CD4-positive, alpha-beta T cell treated with Interleukin-17A for 1 hour (primary cell): Measurements from ENCODE around the gene RNF187.
"Not testable (repeated sequence)": the region's sequence is repeated elsewhere in the genome, so short reads cannot be mapped to it uniquely, and the experiment has no call there.

Experiments
- DNase-seq: peaks from one replicate; pipeline ENCODE4 v3.0.0-alpha.2; 2020

Gene RNF187

DNA sequence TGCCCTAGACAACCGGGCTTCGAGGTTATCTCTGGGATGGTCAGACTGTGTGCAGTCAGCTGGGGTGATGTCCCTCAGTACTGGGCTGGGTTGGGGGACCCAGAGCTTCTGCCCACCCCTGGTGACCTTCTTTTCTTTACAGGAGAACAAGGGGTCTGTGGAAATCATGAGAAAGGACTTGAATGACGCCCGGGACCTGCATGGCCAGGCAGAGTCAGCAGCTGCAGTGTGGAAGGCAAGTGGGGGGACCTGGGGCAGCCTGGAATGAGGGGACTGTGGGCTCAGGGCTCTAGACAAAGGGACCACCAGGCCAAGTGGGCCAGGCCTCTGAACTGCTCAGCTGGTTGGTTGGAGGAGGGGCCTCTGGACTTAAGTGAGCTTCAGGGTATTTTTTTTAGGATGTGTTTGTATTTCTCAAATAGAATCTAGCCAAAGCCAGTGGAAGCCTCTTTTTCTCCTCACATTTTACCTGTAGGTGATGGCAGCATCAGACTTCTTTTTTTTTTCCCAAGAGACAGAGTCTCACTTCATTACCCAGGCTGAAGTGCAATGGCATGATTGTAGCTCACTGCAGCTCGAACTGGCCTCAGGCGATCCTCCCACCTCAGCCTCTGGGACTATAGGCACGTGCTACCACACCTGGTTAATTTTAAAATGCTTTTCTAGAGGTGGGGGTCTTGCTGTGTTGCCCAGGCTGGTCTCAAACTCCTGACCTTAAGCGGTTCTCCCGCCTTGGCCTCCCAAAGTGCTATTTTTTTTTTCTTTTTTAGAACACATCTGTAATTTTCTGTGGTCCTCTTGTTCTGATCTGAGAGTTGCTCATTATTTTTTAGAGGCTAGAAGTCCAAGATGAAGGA is 1.9 kb downstream of the RNF187 start:
- no peak for DNase-seq

DNA sequence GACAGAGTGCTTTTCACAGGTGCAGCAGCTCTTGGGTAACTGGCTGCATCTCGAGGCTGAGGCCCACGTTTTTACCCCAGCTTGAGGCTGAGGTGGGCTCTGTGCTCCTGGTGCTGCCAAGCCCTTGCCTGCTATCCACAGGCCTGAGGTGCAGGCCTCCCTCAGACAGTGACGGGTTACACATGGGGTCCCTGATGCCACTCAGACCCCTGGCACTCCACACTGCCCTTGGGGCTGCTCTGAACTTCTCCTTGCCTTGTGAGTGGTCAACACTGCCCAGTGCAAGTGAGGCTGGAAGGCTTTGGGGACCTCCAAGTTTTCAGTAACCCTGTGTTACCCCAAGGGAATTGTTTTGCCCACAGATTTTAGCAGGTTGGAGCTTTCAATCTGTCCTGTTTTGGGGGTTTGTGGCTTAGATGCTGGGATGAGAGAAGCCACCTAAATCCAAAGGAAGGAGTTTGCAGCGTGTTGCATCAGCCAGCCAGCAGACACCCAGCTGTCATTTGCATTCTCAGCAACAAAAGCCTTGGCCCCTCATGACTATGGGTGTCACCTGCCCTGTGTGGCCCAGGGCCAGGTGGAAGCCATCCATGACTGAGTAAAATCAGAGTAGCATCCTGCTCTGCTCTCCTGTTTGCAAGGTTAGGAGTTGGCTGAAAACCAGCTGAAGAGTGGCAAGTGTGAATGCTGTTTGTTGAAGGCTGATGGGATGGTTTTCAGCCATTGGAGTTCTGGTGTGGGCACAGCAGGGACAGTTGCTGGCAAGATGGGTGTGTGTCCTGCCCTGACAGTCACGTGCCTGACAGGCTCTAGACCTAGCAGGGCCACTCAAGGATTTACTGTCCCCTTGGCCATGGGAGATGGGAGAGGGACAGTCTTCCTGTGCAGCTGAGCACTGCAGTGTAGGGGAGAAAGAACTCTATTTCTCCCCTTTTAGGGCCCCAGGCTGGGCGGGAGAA is 3.2 kb downstream of the RNF187 start:
- DNase-seq = no peak

DNA sequence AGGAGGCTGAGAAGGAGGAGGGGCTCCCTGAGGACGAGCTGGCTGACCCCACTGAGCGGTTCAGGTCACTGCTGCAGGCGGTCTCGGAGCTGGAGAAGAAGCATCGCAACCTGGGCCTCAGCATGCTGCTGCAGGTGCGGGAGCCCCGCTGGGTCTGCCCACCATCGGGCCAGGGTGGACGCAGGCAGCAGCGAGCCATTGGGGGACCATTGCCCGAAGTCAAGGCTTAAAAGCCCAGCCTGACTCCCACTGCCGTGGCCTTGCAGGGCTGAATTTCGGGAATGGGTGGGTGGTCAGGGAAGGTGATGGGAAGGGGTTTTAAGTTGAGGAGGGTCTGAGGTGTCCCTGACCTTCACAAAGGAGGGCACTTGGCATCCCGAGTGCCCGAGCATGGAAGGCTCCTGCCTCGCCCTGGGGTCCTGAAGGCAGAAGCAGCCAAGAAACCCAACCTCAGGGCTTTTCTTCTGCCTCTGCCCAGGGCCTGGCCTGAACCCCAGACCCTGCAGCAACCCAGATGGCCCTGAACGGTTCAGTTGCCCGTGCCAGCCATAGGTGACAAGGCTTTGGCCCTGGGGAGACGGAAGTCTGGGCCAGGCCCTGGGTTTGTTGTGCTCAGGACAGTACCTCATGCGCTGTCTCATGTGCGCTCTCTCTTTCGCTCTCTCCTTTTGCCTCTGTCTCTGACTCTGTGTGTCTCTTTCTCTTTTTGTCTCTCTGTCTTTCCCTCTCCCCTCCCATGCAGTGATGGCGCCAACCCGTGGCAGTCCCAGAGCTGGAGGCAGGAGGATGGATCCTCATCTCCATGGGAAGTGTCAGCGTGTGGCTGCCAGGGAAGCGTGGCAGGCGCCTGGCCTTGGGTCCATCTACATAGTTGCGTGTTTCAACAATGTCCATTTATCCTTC is 6.2 kb downstream of the RNF187 start:
- no peak for DNase-seq

DNA sequence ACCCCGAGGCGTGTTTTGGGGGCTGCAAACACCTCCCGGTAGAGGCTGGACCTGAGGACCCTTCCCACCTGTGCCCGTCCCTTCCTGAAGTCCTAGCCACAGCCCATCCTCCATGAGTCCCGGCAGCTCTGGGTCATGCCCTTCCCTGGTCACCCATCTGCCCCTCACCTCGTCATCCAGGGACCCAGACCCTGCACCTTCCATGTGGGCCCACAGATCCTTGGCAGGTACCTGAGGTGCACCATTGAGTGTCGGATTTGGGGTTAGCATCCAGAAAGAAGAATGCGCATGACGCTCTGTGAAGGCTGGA is 6.8 kb downstream of the RNF187 start:
- DNase-seq = no peak

DNA sequence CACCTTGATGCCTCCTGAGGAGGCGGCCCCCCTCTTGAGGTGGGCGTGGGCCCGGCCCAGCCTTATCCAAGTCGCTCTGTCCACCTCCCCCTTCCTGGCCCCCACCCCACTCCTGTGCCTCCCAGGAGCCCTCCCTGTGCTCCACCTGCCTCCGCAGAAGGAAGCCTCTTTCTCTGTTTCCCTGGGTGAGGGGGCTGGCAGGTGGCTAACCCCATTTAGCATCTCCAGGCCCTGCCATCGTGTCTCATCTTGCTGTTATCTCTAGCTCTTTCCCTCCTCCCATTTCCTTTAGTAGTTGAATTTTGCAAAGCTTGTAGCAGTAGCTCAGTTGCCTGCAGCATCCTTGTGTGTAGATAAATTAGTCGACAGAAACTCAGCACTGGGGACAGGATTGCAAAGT is 7.2 kb downstream of the RNF187 start:
- DNase-seq = no peak

DNA sequence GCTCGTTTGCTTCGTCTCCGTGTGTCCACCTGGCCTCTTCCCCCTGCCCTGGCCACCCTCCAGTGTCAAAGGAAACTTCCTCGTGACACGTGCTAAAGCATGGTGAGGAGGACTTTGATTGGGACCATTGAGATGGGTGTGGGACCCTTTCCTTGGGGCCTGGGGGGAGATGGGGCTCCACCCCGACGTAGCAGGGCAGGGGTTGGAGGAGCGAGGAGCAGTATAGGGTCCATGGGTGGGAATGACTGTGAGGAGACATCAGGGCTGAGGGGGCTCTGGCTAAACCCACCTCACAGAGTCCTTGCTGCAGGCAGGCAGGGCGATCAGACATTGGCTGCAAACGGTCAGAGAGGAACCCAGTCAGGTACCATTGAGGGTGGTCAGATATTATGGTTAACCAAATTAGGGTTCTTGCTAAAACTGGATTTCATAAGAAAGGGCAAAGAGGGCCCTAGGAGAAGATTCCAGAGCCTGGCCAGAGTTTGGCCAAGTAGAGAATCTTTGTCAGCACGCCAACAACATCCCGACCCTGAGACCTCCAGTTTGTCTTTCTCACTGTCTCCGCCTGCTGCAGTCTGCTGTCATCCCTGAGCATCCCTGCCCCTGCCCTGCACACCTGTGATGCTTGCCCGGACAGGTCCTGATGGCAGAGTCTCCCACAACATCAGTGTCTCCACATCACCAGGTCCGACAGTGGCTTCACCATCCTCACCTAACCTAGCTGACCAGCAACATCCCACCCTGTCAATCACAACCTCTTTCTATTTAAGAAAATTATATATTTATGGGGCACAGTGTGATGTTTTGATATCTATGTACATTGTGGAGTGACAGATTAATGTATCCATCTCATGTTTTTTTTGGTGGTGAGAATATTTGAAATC is 8.0 kb downstream of the RNF187 start:
- DNase-seq = no peak

DNA sequence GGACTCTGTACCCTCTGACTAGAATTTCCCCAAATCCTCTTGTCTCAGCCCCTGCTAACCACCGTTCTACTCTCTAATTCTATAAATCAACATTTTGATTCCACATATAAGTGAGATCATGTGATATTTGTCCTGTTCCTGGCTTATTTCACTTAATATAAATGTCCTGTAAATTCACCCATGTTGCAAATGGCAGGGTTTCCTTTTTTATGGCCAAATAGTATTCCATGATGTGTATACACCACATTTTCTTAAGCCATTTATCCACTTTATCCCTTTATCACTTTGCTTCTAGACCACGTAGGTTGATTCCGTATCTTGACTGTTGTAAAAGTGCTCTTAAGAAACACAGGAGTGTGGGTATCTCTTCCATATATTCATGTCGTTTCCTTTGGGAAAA is 8.9 kb downstream of the RNF187 start:
- DNase-seq = no peak

DNA sequence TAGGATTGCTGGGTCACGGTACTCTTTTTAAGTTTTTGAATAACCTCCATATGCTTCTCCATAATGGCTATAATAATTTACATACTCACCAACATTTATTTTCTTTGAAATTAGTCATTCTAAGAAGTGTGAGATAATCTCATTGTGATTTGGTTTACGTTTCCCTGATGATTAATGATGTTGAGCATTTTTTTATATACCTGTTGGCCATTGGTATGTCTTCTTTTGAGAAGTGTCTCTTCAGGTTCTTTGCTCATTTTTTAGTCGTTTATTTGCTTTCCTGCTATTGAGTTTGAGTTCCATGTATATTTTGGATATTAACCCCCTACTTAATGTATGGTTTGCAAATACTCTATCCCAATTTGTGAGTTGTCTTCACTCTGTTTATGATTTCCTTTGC is 9.3 kb downstream of the RNF187 start:
- DNase-seq = no peak

DNA sequence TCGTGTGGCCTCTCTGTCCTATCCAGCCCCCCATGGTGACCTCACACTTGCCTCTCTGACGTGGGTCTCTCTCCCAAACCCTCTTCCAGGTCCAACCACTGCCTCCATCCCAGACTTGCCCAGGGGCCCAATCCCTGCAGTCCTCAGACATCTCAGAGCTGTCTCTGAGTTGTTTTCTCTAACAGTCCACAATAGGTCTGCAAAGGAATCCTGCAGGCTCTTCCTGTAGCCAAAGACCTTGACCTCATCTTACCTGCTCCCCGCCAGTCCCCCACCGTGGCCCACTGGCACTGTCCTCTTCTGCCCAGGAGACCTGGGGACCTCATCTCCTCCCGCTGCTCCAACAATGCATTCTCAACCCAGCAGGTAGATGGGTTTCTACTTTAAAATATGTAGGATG is 10.0 kb downstream of the RNF187 start:
- no peak for DNase-seq

DNA sequence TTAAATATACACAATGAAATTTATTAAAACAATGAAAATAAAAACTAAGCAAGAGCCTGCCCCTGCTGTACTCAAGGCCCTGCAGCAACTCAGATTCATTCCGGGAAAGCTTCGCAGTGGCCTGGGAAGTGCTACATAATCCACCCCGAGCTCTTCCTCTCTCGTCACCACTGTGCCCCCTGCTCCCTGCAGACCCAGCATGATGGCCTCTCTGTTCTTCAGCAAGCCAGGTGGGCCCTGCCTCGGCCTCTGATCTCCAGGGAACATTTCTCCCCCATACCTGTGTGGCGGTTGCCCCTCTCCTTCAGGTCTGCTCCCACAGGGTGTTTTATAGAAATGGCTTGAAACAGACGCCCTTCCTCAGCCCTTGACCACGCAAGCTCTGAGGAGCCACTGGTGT is 10.6 kb downstream of the RNF187 start:
- DNase-seq = no peak

DNA sequence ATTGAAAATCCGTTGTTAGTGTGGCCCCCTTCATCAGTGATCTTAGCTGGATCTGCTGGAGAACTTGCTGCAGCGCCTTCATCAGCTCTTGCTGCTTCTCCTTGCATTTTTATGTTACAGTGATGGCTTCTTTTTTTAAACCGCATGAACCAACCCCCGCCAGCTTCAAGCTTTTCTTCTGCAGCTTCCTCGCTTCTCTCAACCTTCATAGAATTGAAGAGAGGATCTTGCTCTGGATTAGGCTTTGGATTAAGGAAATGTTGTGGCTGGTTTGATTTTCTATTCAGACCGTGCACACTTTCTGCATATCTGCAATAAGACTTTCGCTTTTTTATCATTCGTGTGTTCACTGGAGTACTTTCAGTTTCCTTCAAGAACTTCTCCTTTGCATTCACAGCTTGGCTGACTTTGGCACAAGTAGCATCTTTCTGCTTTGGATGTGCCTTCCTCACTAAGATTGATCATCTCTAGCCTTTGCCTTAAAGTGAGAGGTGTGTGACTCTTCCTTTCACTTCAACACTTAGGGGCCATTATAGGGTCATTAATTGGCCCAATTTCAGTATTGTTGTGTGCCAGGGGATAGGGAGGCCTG is 13.1 kb downstream of the RNF187 start:
- no peak for DNase-seq

DNA sequence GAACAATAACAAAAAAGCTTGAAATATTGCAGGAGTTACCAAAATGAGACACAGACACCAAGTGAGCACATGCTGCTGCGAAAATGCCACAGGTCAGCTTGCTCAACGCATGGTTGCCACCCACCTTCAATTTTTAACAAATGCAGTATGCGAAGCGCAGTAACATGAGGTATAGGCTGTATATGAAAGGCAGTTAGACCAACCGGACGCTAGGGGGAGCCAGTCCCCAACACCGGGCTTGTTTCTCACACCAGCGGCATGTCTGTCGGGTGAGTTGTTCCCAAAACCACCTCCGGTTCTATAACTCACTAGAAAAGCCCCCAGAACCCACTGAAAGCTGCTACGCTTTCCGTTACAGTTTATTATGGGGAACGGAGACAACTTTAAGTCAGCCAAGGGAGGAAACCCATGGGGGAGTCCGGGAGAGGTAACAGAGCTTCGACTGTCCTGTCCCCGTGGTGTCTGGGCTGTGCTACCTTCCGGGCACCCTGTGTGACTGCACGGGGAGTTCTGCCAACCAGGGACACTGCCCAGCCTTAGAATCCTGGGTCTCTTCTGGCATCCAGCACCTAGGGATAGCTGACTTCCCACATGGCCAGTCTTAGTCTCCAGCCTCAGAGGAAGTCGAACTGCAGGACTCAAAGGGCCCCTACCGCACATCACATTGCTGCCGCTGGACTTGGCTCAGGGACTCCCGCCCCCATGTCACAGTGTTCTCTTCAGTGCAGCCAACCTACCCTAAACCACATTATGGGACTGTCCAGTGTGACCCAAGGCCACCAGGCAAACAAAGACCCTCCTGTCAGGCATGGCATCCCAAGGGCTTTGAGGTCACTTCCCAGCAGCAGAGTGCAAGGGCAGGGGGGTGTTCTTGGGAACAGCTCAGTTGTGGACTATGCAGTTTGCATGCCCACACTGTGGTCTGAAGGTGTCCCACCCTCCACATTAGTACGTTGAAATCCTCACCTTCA is 14.0 kb downstream of the RNF187 start:
- DNase-seq = peak; percentile 89

DNA sequence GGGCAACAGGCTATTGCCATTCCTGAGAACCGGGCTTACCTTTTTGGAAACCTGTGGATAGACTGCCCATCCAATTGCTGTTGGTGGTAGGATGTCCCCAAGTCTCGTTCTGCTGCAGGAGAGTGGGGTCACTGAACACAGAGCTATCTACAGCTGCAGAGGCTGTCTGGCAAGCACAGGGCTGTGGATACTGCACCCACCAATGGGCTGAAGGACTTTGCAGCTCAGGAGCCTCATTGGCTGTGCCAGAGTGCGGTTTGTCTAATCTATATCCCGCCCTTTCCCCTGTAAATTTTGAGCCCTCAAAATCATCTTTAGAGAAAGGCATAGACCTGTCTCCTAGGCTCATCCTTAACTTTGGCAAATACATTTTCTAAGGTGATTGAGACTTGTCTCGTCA is 15.3 kb downstream of the RNF187 start:
- no peak for DNase-seq

DNA sequence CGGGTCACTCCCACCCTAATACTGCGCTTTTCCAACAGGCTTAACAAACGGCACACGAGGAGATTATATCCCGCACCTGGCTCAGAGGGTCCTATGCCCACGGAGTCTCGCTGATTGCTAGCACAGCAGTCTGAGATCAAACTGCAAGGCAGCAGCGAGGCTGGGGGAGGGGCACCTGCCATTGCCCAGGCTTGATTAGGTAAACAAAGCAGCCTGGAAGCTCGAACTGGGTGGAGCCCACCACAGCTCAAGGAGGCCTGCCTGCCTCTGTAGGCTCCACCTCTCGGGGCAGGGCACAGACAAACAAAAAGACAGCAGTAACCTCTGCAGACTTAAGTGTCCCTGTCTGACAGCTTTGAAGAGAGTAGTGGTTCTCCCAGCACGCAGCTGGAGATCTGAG is 18.8 kb downstream of the RNF187 start:
- DNase-seq = not testable (repeated sequence)

DNA sequence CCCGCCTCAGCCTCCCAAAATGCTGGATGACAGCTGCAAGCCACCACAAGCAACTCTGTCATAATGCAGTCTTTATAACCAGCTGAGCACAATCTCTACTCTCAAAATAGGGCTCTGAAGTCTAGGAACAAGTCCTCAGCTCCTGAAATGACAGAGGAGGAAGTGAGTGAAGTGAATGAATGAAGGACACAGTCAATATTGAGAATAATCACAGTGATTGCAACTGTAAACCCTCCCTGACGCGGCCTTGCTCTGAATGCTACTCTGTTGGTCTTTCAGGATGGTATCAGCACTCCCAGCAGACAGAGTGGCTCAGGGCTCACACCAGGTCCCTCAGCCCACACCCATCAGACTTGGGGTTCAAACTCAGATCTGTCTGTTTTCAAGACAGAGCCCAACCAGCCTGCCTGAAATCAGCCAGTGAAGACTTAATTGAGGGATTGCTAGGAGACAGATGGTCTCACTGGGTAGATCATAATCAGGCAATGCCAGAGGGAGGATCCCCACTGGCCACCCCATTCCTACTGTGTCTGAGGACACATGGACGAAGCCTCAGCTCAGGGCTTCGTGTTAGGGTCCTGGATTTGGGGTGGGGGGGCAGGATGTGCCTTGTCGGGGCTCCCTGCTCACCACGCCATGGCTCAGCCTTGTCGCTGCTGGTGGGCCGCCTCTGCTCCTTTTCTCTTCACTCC is 20.9 kb downstream of the RNF187 start:
- no peak for DNase-seq

DNA sequence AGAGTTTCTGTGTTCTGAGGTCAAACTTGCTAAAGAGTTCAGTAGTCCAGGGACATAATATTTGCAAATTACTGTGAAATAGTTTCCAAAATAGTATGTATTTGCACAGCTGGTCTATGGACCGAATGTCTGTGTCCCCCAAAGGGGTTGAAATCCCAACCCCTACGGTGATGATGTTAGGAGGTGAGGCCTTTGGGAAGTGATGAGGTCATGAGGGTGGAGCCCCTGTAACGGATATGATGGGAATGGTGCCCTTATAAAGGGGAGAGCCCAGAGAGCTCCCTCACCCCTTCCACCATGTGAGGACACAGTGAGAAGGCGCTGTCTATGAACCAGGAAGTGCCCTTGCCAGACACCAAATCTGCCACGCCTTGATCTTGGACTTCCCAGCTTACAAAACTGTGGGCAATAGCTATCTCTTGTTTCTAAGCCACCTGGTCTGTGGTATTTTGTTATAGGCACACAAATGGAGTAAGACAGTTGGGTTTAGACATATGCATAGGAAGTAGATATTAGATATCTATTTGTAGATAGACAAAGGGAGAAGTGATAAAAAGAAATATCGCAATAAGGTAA is 21.7 kb downstream of the RNF187 start:
- DNase-seq = no peak

DNA sequence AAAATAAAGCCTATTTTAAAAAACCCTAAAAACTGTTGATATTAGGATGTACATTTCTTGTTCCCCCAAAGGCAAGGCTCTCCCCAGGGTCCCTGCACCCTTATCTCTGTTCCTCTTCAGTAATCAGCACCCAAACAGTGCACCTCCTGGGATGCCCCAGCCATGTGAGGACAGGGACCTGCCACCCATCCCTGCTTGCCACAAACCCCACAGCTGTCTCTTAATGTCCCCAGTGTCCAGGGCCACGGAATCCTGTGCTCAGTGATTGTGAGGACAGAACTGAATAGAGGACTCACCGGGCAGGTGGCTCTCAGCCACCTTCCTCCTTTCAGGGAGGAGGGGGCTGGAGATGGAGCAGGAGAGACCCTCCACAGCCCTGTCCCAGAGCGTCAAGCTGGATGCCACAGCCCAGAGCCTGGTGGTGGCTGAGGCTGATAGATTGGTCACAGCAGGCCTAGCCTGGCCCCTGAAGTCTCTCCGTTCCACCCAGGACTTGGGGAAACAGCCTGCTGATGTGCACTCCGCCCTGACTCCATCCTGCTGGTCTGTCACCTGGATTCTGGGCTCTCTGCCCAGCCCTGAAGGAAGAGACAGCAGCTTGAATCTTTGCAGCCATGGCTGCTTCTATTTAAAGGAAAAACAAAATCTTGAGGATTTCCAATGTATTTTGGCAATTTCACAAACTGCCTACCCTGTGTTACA is 23.1 kb downstream of the RNF187 start:
- no peak for DNase-seq

DNA sequence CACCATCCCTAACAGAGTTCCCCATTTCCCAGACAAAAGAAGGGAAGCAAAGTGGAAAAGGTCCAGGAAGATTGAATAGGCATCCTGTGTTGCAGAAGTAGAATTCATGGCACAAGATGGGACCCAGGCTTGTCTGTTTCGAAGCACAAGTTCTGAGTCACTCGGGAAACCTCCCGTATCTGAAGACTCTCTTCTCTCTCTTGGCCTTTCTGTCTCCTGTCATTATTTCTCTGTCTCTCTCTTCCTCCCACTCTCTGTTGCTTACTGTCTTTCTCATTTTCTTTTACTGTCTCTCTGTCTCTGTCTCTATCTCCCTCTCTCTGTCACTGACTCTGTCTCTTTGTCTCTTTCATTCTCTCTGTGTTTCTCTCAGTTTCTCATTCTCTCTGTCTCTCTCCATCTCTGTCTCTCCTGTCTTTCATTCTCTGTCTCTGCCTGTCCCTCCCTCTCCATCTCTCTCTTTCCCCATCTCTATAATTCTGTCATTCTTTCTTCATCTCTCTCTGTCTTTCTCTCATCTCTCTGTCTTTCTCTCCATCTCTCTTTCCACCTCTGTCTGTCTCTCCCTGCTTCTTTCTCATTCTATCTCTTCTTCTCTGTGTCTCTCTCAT is 23.7 kb downstream of the RNF187 start:
- DNase-seq = no peak
